Panc1 (cell line): Measurements from ENCODE around the gene TMEFF2. TPM values are rescaled to one million over a fixed set of nuclear protein-coding genes. Genes with fewer than 3 reads are reported as not detected.

Experiments
- ATAC-seq: fragments of 200-7000 bp; cut with Tn5 transposase; 2 replicates; pipeline ENCODE4 v1.9.1; 2020; ENCODE audit warnings: mild to moderate bottlenecking, moderate library complexity
- BruUV-seq: library from RNA; stranded (reverse); fragments of 400-500 nt; replicated peaks from 2 replicates; lab custom pipeline; 2021; lab: Mats Ljungman, UMichigan
- CTCF ChIA-PET: fragments of 300-600 bp; sonication (Branson Sonifier 250); formaldehyde crosslinking; loops from one replicate; lab custom pipeline; 2022; ENCODE audit warnings: antibody characterized with exemption; lab: Charles Lee
- POLR2A ChIA-PET: fragments of 300-600 bp; sonication (Branson Sonifier 250); formaldehyde crosslinking; loops from one replicate; lab custom pipeline; 2022; ENCODE audit warnings: antibody characterized with exemption; lab: Charles Lee
- DNase-seq: peaks from one replicate; pipeline ENCODE4 v3.0.0-alpha.2; 2010; ENCODE audit warnings: low read depth, low spot score
- H3K27ac ChIP-seq: 2 replicates; pipeline ENCODE4 v1.5.1; 2011; ENCODE audit warnings: mild to moderate bottlenecking, low read length, inconsistent platforms
- H3K27me3 ChIP-seq: fragments of 200-500 bp; sonication (Bioruptor generic); 2 replicates; pipeline ENCODE4 v1.6.0; 2014; ENCODE audit warnings: low read length, inconsistent platforms; ENCODE audit not compliant: control insufficient read depth, insufficient read depth
- H3K36me3 ChIP-seq: fragments of 200-500 bp; sonication (Bioruptor generic); 2 replicates; pipeline ENCODE4 v1.5.1; 2014; ENCODE audit warnings: inconsistent platforms, mild to moderate bottlenecking, low read length, moderate library complexity; ENCODE audit not compliant: control insufficient read depth, insufficient read depth
- H3K4me1 ChIP-seq: 2 replicates; pipeline ENCODE4 v1.5.1; 2011; ENCODE audit warnings: inconsistent platforms, mild to moderate bottlenecking, low read length, moderate library complexity; ENCODE audit not compliant: control insufficient read depth, insufficient read depth
- H3K4me3 ChIP-seq, 2 experiments: 2 replicates each; pipeline ENCODE4 v1.5.1; 2011 to 2012; ENCODE audit warnings: low read depth in 2 of 2, low read length in 2 of 2, mild to moderate bottlenecking in 2 of 2, inconsistent platforms in 1 of 2, moderate library complexity in 1 of 2
- H3K9me3 ChIP-seq: fragments of 200-500 bp; sonication (Bioruptor generic); 2 replicates; pipeline ENCODE4 v1.5.1; 2014; ENCODE audit warnings: low read depth, mild to moderate bottlenecking, inconsistent platforms, low read length, moderate library complexity; ENCODE audit not compliant: control insufficient read depth, insufficient read depth
- POLR2AphosphoS5 ChIP-seq: IDR thresholded peaks from 2 replicates; pipeline ENCODE4 v1.6.1; 2012; ENCODE audit warnings: mild to moderate bottlenecking, low read depth, low read length, moderate library complexity
- REST ChIP-seq, 2 experiments: IDR thresholded peaks; 2 replicates each; pipeline ENCODE4 v1.6.1; 2011 to 2012; ENCODE audit warnings: low read depth in 2 of 2, control low read depth in 1 of 2, low read length in 1 of 2, mild to moderate bottlenecking in 1 of 2, moderate library complexity in 1 of 2; ENCODE audit not compliant: insufficient read depth in 1 of 2
- SIN3A ChIP-seq: IDR thresholded peaks from 2 replicates; pipeline ENCODE4 v1.6.1; 2012; ENCODE audit warnings: low read depth, mild to moderate bottlenecking, low read length, moderate library complexity, borderline replicate concordance; ENCODE audit not compliant: insufficient read depth
- TCF7L2 ChIP-seq: IDR thresholded peaks from 2 replicates; pipeline ENCODE4 v1.6.1; 2011; ENCODE audit warnings: mild to moderate bottlenecking, low read depth, low read length, inconsistent platforms
- in situ Hi-C: cut with HindIII; loops from 2 replicates; pipeline ENCODE4 v1.10.0; 2016; ENCODE audit warnings: low sequenced_read_pairs, low pct_unique_long_range_greater_than_20kb
- intact Hi-C: fragments of 100-400 bp; cut with micrococcal nuclease; formaldehyde crosslinking; loops from one replicate; pipeline ENCODE4 v1.10.0; 2022; ENCODE audit not compliant: unreplicated experiment
- total RNA-seq: library from RNA; stranded (reverse); gene quantifications from one replicate; pipeline ENCODE4 v1.2.1, GENCODE V29; 2021; ENCODE audit not compliant: unreplicated experiment
- TF ChIP-seq, protein P1 (sequence below): fragments of 450-650 bp; IDR thresholded peaks from 2 replicates; pipeline ENCODE4 v1.5.1; 2017; ENCODE audit warnings: mild to moderate bottlenecking

TMEFF2 gene
- total RNA-seq, 1 experiment from 2014 or later, result 1.5 TPM

GRCh38 chr2:192026825-192027120, 168.0 kb downstream of the TMEFF2 start:
- ChIA-PET CTCF (no interaction called here), POLR2A (no interaction called here)
- Histone ChIP-seq H3K36me3 (no peaks in the 10 kb centered on the region), H3K27me3 (no peaks in the 10 kb centered on the region), H3K27ac (no peak overlapping the region), H3K4me3 (no peak overlapping the region), H3K4me1 (no peaks in the 10 kb centered on the region), H3K9me3 (no peaks in the 10 kb centered on the region)
- DNase-seq (no peak), ATAC-seq (no peak)
- TF ChIP-seq REST (IDR thresholded peaks at IDR 0.05; ENCODE audit: insufficient read depth in 1 of 2, low read depth in 2 of 2, low read length in 1 of 2), result no peak
- no peak for TF ChIP-seq SIN3A
- TF ChIP-seq, protein P1, sequence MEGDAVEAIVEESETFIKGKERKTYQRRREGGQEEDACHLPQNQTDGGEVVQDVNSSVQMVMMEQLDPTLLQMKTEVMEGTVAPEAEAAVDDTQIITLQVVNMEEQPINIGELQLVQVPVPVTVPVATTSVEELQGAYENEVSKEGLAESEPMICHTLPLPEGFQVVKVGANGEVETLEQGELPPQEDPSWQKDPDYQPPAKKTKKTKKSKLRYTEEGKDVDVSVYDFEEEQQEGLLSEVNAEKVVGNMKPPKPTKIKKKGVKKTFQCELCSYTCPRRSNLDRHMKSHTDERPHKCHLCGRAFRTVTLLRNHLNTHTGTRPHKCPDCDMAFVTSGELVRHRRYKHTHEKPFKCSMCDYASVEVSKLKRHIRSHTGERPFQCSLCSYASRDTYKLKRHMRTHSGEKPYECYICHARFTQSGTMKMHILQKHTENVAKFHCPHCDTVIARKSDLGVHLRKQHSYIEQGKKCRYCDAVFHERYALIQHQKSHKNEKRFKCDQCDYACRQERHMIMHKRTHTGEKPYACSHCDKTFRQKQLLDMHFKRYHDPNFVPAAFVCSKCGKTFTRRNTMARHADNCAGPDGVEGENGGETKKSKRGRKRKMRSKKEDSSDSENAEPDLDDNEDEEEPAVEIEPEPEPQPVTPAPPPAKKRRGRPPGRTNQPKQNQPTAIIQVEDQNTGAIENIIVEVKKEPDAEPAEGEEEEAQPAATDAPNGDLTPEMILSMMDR, result no peak
- TF ChIP-seq POLR2AphosphoS5, result no peak
- no peak for TF ChIP-seq TCF7L2
- BruUV-seq, result no TSS peak
- in situ Hi-C loops (no loop called here), intact Hi-C loops (no loop called here)

GRCh38 chr2:192026059-192026824, 168.5 kb downstream of the TMEFF2 start:
- BruUV-seq, result no TSS peak
- POLR2A ChIA-PET, result no interaction called here
- DNase-seq, result no peak
- no peak for TF ChIP-seq TCF7L2
- no peak for TF ChIP-seq POLR2AphosphoS5
- no peak for TF ChIP-seq REST (IDR thresholded peaks at IDR 0.05; ENCODE audit: insufficient read depth in 1 of 2, low read depth in 2 of 2, low read length in 1 of 2)
- TF ChIP-seq, protein P1, result no peak
- TF ChIP-seq SIN3A, result no peak
- Histone ChIP-seq H3K9me3 (no peaks in the 10 kb centered on the region), H3K36me3 (no peaks in the 10 kb centered on the region), H3K27me3 (no peaks in the 10 kb centered on the region), H3K27ac (no peak overlapping the region), H3K4me1 (no peaks in the 10 kb centered on the region), H3K4me3 (no peak overlapping the region)
- in situ Hi-C loops, result no loop called here
- CTCF ChIA-PET, result no interaction called here
- no peak for ATAC-seq
- intact Hi-C loops, result no loop called here
